AG04450 (cell line): ENCODE data around the gene SLC44A2. TPM values are rescaled to one million over a fixed set of nuclear protein-coding genes. Genes with fewer than 3 reads are reported as not detected.

Source experiments
- CTCF ChIA-PET: fragments of 300-600, 350-600 bp; formaldehyde crosslinking; extraction: SDS; loops from one replicate; lab custom pipeline; 2022; ENCODE audit warnings: antibody characterized with exemption, inconsistent platforms; lab: Charles Lee
- POLR2A ChIA-PET: fragments of 350-600 bp; formaldehyde crosslinking; extraction: SDS; loops from one replicate; lab custom pipeline; 2021; ENCODE audit warnings: antibody characterized with exemption, inconsistent platforms; lab: Yijun Ruan, JAX
- DNase-seq: peaks from one replicate; pipeline ENCODE4 v3.0.0-alpha.2; 2011; ENCODE audit warnings: low read depth, low spot score
- H3K27ac ChIP-seq: one replicate; pipeline ENCODE4 v1.5.1; 2012; ENCODE audit warnings: low read depth, low read length, control low read depth
- H3K27me3 ChIP-seq: one replicate; pipeline ENCODE4 v1.6.0; 2012; ENCODE audit warnings: low read length; ENCODE audit not compliant: control insufficient read depth, insufficient read depth
- H3K4me3 ChIP-seq: 2 replicates; pipeline ENCODE4 v1.5.1; 2011; ENCODE audit warnings: mild to moderate bottlenecking, low read depth, low read length, control low read depth
- H3K9me3 ChIP-seq: 2 replicates; pipeline ENCODE4 v1.5.1; 2012; ENCODE audit warnings: low read length; ENCODE audit not compliant: control insufficient read depth, insufficient read depth
- CTCF ChIP-seq: IDR thresholded peaks from 2 replicates; pipeline ENCODE4 v1.5.1; 2011; ENCODE audit warnings: low read depth, low read length, control low read depth, inconsistent platforms
- polyA minus RNA-seq: library from RNA; depleted of rRNA, polyadenylated mRNA; stranded (reverse); fragments of >200 nt; gene quantifications from 2 replicates; pipeline ENCODE4 v1.2.3, GENCODE V29; 2011; rRNA and poly(A)+ RNA removed
- polyA plus RNA-seq: library from polyadenylated mRNA; depleted of rRNA; stranded (reverse); fragments of >200 nt; gene quantifications from 2 replicates; pipeline ENCODE4 v1.2.3, GENCODE V29; 2011; rRNA removed

The SLC44A2 gene
- polyA plus RNA-seq, result 80.5 and 81.4 TPM in 2 replicates
- 90.4 and 99.0 TPM in 2 replicates for polyA minus RNA-seq

DNA sequence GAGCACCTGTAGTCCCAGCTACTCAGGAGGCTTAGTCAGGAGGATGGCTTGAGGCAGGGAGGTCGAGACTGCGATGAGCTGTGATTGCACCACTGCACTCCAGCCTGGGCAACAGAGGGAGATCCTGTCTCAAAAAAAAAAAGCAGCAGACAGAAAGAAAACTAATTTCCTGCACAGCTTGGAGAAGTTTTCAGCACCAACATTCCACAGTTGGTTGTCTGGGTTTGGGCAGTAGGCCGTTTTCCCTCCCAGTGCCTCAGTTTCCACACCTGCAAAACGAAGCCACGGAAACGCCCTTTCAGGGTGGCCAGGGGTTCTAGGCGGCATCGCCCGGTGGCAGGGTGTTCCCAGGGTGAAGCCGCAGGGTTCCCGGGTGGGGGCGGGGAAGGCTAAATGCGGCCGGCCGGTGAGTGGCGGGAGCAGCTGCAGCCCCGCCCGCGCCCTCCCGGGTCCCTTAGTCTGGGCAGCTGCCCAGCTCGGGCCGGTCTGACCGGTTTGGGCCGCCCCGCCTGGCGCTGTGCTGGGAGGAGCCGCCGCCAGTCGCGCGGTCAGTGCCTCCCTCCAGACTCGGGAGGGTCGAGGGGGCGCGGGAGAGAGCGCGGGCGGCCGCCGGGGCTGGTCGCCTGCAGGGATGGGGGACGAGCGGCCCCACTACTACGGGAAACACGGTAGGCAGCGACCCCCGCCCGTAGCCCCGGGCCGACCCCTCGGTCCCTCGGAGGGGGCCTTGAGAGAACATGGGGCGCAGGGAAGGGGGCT lies at the start of gene SLC44A2:
Gene SLC44A2, plus strand, starts transcription at position 551 of the 759 bp plus-strand sequence. Its CDS starts 81 bp downstream, at position 632.
- CTCF ChIA-PET, result interaction anchor here (2.5 kb wide), 1 partner anchor 19 kb away, joined by 7 read pairs; no protein-coding TSS in a partner anchor
- H3K27me3 ChIP-seq, result no peaks in the 10 kb centered on the region
- H3K27ac ChIP-seq, result no peak within 1 kb of the TSS
- TF ChIP-seq CTCF, result no peak
- H3K9me3 ChIP-seq, result no peaks in the 10 kb centered on the region
- POLR2A ChIA-PET, result no interaction called here
- peak within 1 kb of the TSS; percentile 62 for H3K4me3 ChIP-seq
- DNase-seq, result no peak

- no peak for TF ChIP-seq CTCF
- ChIA-PET CTCF (interaction anchor here (0.6 to 6.2 kb wide), 4 partner anchors 41 to 122 kb away, joined by 5 to 273 read pairs (median 46); partner anchors contain the start of gene QTRT1), POLR2A (no interaction called here)
These were observed 47.4 kb upstream of the SLC44A2 start for GRCh38 chr19:10577951-10578350.

DNA sequence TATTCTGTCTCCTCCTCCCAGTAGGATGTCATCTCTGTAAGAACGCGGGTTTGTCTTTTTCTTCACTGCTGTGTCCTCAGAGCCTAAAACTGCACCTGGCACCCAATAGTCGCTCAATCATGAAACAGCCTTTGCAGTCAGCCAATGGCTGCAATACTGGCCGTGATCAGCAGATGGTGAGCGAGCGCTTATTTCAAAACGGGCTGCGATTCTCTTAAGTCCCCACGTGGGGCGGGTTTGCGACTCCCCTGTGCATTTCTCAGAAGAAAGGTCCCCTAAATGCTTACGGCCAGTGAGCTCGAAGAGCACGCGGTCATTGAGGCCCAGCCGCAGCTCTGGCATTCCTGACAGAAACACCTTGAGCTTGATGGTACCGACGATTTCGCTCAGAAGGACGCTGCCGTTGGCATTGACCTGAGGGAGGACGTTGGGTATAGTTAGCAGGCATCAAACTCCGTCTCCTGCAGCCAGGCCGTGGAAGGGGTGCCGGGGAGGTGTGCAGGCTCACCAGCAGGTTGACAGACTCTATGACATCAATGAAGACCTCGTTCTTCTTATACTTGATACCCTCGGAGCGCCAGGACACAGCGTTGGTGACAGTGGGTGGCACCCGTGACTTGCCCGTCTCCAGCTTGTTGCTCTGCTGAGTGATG lies 44.2 kb upstream of the SLC44A2 start:
- TF ChIP-seq CTCF, result peak; percentile 100
- no peak overlapping the region for H3K27ac ChIP-seq
- POLR2A ChIA-PET, result interaction anchor here (0.6 to 1.9 kb wide), 5 partner anchors 21 to 75 kb away, joined by 3 to 8 read pairs (median 6); no protein-coding TSS in a partner anchor

More at GRCh38 chr19:10577951-10578350, 47.4 kb upstream of the SLC44A2 start:
- Histone ChIP-seq H3K4me3 (no peak overlapping the region), H3K9me3 (no peaks in the 10 kb centered on the region), H3K27ac (no peak overlapping the region), H3K27me3 (no peaks in the 10 kb centered on the region)
- no peak for DNase-seq

DNA sequence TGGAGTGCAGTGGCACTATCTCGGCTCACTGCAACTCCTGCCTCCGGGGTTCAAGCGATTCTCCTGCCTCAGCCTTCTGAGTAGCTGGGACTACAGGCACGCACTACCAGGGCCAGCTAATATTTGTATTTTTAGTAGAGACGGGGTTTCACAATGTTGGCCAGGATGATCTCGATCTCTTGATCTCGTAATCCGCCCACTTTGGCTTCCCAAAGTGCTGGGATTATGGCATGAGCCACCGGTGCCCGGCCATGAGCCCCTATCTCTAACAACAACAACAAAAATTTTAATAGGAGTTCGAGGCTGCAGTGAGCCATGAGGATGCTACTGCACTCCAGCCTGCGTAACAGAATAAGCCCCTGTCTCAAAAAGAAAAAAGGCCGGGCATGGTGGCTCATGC lies 43.3 kb upstream of the SLC44A2 start:
- no peak for TF ChIP-seq CTCF
- Histone ChIP-seq H3K9me3 (peaks cover 1% of the 10 kb centered on the region; the same call in 1 of the 2 replicates), H3K27me3 (peaks cover 17% of the 10 kb centered on the region), H3K4me3 (no peak overlapping the region), H3K27ac (no peak overlapping the region)
- ChIA-PET POLR2A (interaction anchor here (1.6 to 1.9 kb wide), 2 partner anchors 20 to 62 kb away, joined by 8 read pairs; no protein-coding TSS in a partner anchor), CTCF (interaction anchor here (0.6 to 6.2 kb wide), 20 partner anchors 8 to 369 kb away, joined by 3 to 273 read pairs (median 7); partner anchors contain the start of gene QTRT1)
- DNase-seq, result no peak

More for the DNA sequence above, 44.2 kb upstream of the SLC44A2 start:
- Histone ChIP-seq H3K9me3 (no peaks in the 10 kb centered on the region), H3K4me3 (no peak overlapping the region), H3K27me3 (peaks cover 9% of the 10 kb centered on the region)
- CTCF ChIA-PET, result interaction anchor here (0.6 to 6.2 kb wide), 46 partner anchors 8 to 650 kb away, joined by 3 to 273 read pairs (median 4); partner anchors contain the start of genes DNM2 and QTRT1
- peak; percentile 83 for DNase-seq
